HG03103 (cell line): ENCODE data around the gene SEPTIN1.

Experiments used
- ATAC-seq: cut with Tn5 transposase; IDR thresholded peaks from one replicate; pipeline ENCODE4 v1.9.1; 2021; ENCODE audit warnings: low read depth; ENCODE audit not compliant: unreplicated experiment

SEPTIN1 gene

GRCh38 chr16:30377050-30377811, 5.1 kb downstream of the SEPTIN1 start:
- no peak for ATAC-seq

- no peak for ATAC-seq
These were observed 5.9 kb downstream of the SEPTIN1 start for GRCh38 chr16:30376461-30376902.

- no peak for ATAC-seq
These were observed 6.5 kb downstream of the SEPTIN1 start for GRCh38 chr16:30375864-30376263.

- ATAC-seq: no peak
These were observed 7.8 kb downstream of the SEPTIN1 start, which contains the start of gene MYL11 for GRCh38 chr16:30374538-30374937. TSS of gene MYL11 (plus strand) at chr16:30374802. CDS start at chr16:30374858, 56 bp downstream.

- ATAC-seq: no peak
These were observed 9.6 kb downstream of the SEPTIN1 start for GRCh38 chr16:30372725-30373124.

GRCh38 chr16:30372038-30372712, 10.2 kb downstream of the SEPTIN1 start:
- ATAC-seq: no peak

- no peak for ATAC-seq
These were observed 11.0 kb downstream of the SEPTIN1 start for GRCh38 chr16:30371248-30371816.

GRCh38 chr16:30370456-30371247, 11.7 kb downstream of the SEPTIN1 start, which contains the start of gene TBC1D10B:
TSS of gene TBC1D10B (minus strand) at chr16:30370494. CDS start at chr16:30370183, 311 bp downstream.
- ATAC-seq: peak; percentile 80

- ATAC-seq: peak; percentile 9
These were observed 12.4 kb downstream of the SEPTIN1 start for GRCh38 chr16:30369938-30370455.

- no peak for ATAC-seq
These were observed 13.0 kb downstream of the SEPTIN1 start for GRCh38 chr16:30369091-30369937.

- no peak for ATAC-seq
These were observed 13.6 kb downstream of the SEPTIN1 start for GRCh38 chr16:30368792-30369090.

- no peak for ATAC-seq
These were observed 14.1 kb downstream of the SEPTIN1 start for GRCh38 chr16:30368122-30368791.

GRCh38 chr16:30367349-30368009, 14.9 kb downstream of the SEPTIN1 start:
- ATAC-seq: no peak

GRCh38 chr16:30366511-30366910, 15.8 kb downstream of the SEPTIN1 start:
- ATAC-seq: no peak

- ATAC-seq: no peak
These were observed 17.2 kb downstream of the SEPTIN1 start for GRCh38 chr16:30365200-30365599.

- ATAC-seq: no peak
These were observed 21.2 kb downstream of the SEPTIN1 start for GRCh38 chr16:30361180-30361579.

- no peak for ATAC-seq
These were observed 22.5 kb downstream of the SEPTIN1 start for GRCh38 chr16:30359871-30360170.

GRCh38 chr16:30358990-30359870, 23.1 kb downstream of the SEPTIN1 start:
- ATAC-seq: no peak
